HepG2 (cell line): ENCODE measurements around the gene ACP1.

Source experiments
- CHD2 ChIP-seq: IDR thresholded peaks from 2 replicates; pipeline ENCODE4 v1.6.1; 2011; ENCODE audit warnings: low read depth, low read length, improper control_type of control experiment
- CHD4 ChIP-seq: fragments of 200-600 bp; sonication (generic); IDR thresholded peaks from 2 replicates; pipeline ENCODE4 v1.7.0; 2017; ENCODE audit warnings: mild to moderate bottlenecking, low read length, borderline replicate concordance
- HMG20B ChIP-seq: conservative IDR thresholded peaks from 2 replicates; pipeline ENCODE4 v1.6.1; 2016; ENCODE audit warnings: missing genetic modification reagents, missing compliant biosample characterization
- MAZ ChIP-seq, 2 experiments: sonication (generic) in 1 of 2; formaldehyde crosslinking in 1 of 2; IDR thresholded peaks; 2 replicates each; pipeline versions ENCODE4 v1.5.0 to v1.6.1; 2012 to 2020; ENCODE audit warnings: low read depth in 2 of 2, mild to moderate bottlenecking in 2 of 2, borderline replicate concordance in 1 of 2, improper control_type of control experiment in 1 of 2, low read length in 1 of 2, missing genetic modification reagents in 1 of 2, moderate library complexity in 1 of 2
- MYC ChIP-seq: sonication (generic); formaldehyde crosslinking; IDR thresholded peaks from 2 replicates; pipeline ENCODE4 v1.9.0; 2021; ENCODE audit warnings: missing genetic modification reagents, borderline replicate concordance
- NRL ChIP-seq: sonication (generic); formaldehyde crosslinking; IDR thresholded peaks from 2 replicates; pipeline ENCODE4 v1.5.0; 2020; ENCODE audit warnings: missing genetic modification reagents, mild to moderate bottlenecking, moderate library complexity, borderline replicate concordance
- POLR2A ChIP-seq, 2 experiments: IDR thresholded peaks; 2 replicates each; pipeline ENCODE4 v1.6.1; 2011; ENCODE audit warnings: low read depth in 2 of 2, low read length in 2 of 2, mild to moderate bottlenecking in 1 of 2, moderate library complexity in 1 of 2; ENCODE audit not compliant: insufficient read depth in 1 of 2
- RAD21 ChIP-seq: fragments of 450-650 bp; formaldehyde crosslinking; IDR thresholded peaks from 2 replicates; pipeline ENCODE4 v1.5.0; 2020; ENCODE audit warnings: mild to moderate bottlenecking
- SAFB2 ChIP-seq: sonication (generic); formaldehyde crosslinking; IDR thresholded peaks from 2 replicates; pipeline ENCODE4 v1.5.1; 2020; ENCODE audit warnings: missing genetic modification reagents, low read depth, mild to moderate bottlenecking, borderline replicate concordance
- UBTF ChIP-seq: sonication (generic); formaldehyde crosslinking; IDR thresholded peaks from 2 replicates; pipeline ENCODE4 v1.4.0; 2020; ENCODE audit warnings: mild to moderate bottlenecking, missing genetic modification reagents
- ZC3H4 ChIP-seq: sonication (generic); formaldehyde crosslinking; IDR thresholded peaks from 2 replicates; pipeline ENCODE4 v1.4.0; 2020; ENCODE audit warnings: missing genetic modification reagents, borderline replicate concordance
- ZNF350 ChIP-seq: sonication (generic); formaldehyde crosslinking; IDR thresholded peaks from 2 replicates; pipeline ENCODE4 v1.4.0; 2020; ENCODE audit warnings: mild to moderate bottlenecking, low read depth, missing genetic modification reagents, borderline replicate concordance
- ZNF382 ChIP-seq: sonication (generic); formaldehyde crosslinking; IDR thresholded peaks from 2 replicates; pipeline ENCODE4 v1.5.0; 2020; ENCODE audit warnings: missing genetic modification reagents, mild to moderate bottlenecking, borderline replicate concordance
- ZNF530 ChIP-seq: sonication (generic); formaldehyde crosslinking; IDR thresholded peaks from 2 replicates; pipeline ENCODE4 v1.5.0; 2020; ENCODE audit warnings: low read depth, mild to moderate bottlenecking, missing genetic modification reagents

GRCh38 chr2:273333-273732 is 8.6 kb downstream of the ACP1 start:
- TF ChIP-seq CHD4: no peak
- TF ChIP-seq MYC: no peak
- no peak for TF ChIP-seq MAZ (IDR thresholded peaks at IDR 0.05; ENCODE audit: borderline replicate concordance, low read depth, low read length)
- no peak for TF ChIP-seq MAZ (CRISPR knock-in tag; IDR thresholded peaks at IDR 0.05; ENCODE audit: low read depth)
- TF ChIP-seq ZC3H4 (CRISPR knock-in tag): no peak
- no peak for TF ChIP-seq CHD2
- TF ChIP-seq UBTF: no peak
- TF ChIP-seq ZNF382 (CRISPR knock-in tag): no peak
- no peak for TF ChIP-seq POLR2A (IDR thresholded peaks at IDR 0.05; ENCODE audit: insufficient read depth in 1 of 2, low read depth in 2 of 2, low read length in 2 of 2)
- no peak for TF ChIP-seq ZNF530 (CRISPR knock-in tag)
- no peak for TF ChIP-seq HMG20B (CRISPR knock-in tag)
- no peak for TF ChIP-seq SAFB2
- no peak for TF ChIP-seq RAD21 (CRISPR knock-in tag)
- TF ChIP-seq NRL (CRISPR knock-in tag): no peak
- TF ChIP-seq ZNF350 (CRISPR knock-in tag): no peak
